HEK293T (cell line): ENCODE measurements around the gene ZDHHC17.

Source experiments
- ARNT ChIP-seq: fragments of 450-650 bp; IDR thresholded peaks from 2 replicates; pipeline ENCODE4 v1.6.1; 2017; ENCODE audit warnings: mild to moderate bottlenecking
- BHLHE40 ChIP-seq: fragments of 450-650 bp; IDR thresholded peaks from 2 replicates; pipeline ENCODE4 v1.6.1; 2016; ENCODE audit warnings: mild to moderate bottlenecking, moderate library complexity, borderline replicate concordance
- ELF4 ChIP-seq: fragments of 450-650 bp; IDR thresholded peaks from 2 replicates; pipeline ENCODE4 v1.6.1; 2017; ENCODE audit warnings: antibody characterized with exemption
- FOXA1 ChIP-seq: fragments of 450-650 bp; IDR thresholded peaks from 2 replicates; pipeline ENCODE4 v1.6.1; 2016; ENCODE audit warnings: mild to moderate bottlenecking
- HDGF ChIP-seq: fragments of 450-650 bp; IDR thresholded peaks from 2 replicates; pipeline ENCODE4 v1.6.1; 2017; ENCODE audit warnings: antibody characterized with exemption, borderline replicate concordance
- L3MBTL2 ChIP-seq: fragments of 450-650 bp; conservative IDR thresholded peaks from 2 replicates; pipeline ENCODE4 v1.6.1; 2016; ENCODE audit warnings: mild to moderate bottlenecking
- LEF1 ChIP-seq: fragments of 450-650 bp; IDR thresholded peaks from 2 replicates; pipeline ENCODE4 v1.6.1; 2017; ENCODE audit warnings: mild to moderate bottlenecking, borderline replicate concordance
- NFRKB ChIP-seq: fragments of 450-650 bp; IDR thresholded peaks from 2 replicates; pipeline ENCODE4 v1.6.1; 2016; ENCODE audit warnings: mild to moderate bottlenecking, moderate library complexity
- PKNOX1 ChIP-seq: fragments of 450-650 bp; IDR thresholded peaks from 2 replicates; pipeline ENCODE4 v1.6.1; 2016
- SP1 ChIP-seq: fragments of 450-650 bp; IDR thresholded peaks from 2 replicates; pipeline ENCODE4 v1.6.1; 2017
- SUZ12 ChIP-seq: fragments of 450-650 bp; IDR thresholded peaks from 2 replicates; pipeline ENCODE4 v1.6.1; 2016; ENCODE audit warnings: mild to moderate bottlenecking

GRCh38 chr12:76789335-76790050 lies 25.6 kb downstream of the ZDHHC17 start:
- TF ChIP-seq BHLHE40 (no peak), SP1 (no peak), NFRKB (no peak), FOXA1 (no peak), HDGF (no peak), SUZ12 (no peak), ELF4 (no peak), PKNOX1 (no peak), LEF1 (no peak), ARNT (no peak), L3MBTL2 (no peak)
